ENCODE results near the gene ARHGAP10. TPM values are rescaled to one million over a fixed set of nuclear protein-coding genes. Genes with fewer than 3 reads are reported as not detected.

ARHGAP10 gene
- total and polyA plus RNA-seq, 2 donors (not counting 1 experiment from before 2014, with no cell fraction given): 0.10 to 0.34 TPM

DNA sequence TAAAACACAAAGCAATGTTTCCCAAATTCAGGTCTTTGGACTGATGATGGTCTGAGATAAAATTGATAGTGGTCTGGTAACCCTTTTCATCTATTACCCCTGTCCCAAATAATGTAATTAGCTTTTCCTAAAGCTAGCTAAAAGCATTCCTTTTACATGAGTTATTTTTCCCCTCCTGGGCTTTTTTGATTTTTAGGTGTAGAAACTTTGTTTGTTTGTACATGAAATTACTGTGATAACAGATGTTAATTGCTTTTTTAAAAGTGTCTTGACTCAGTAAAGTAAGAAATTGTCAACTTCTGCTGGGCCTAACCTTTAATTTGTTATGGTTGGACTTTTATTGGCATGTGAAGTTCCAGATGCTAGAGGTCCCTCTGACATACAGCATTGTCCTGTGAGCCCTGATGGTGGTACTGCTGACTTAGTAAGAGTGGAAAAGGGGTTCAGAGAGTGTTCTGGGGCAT, 145.5 kb downstream of the ARHGAP10 start:
- POLR2A ChIA-PET: no interaction called here
- TF ChIP-seq CTCF (IDR thresholded peaks at IDR 0.05): no peak
- TF ChIP-seq EZH2 (IDR thresholded peaks at IDR 0.05; ENCODE audit: borderline replicate concordance, insufficient read depth, low read depth, low read length, poor library complexity, severe bottlenecking): no peak

GRCh38 chr4:147879676-147880075, 147.8 kb downstream of the ARHGAP10 start:
- Mint-ChIP-seq H3K4me1 (no peaks in the 10 kb centered on the region), H3K4me3 (no peak overlapping the region), H3K27ac (no peak overlapping the region), H3K9me3 (ENCODE audit: insufficient read depth) (no peaks in the 10 kb centered on the region), H3K27me3 (no peaks in the 10 kb centered on the region)
- H3K4me1 ChIP-seq (ENCODE audit: control insufficient read depth in 2 of 2, insufficient read depth in 2 of 2, low read length in 2 of 2): no peaks in the 10 kb centered on the region
- H2AFZ ChIP-seq (ENCODE audit: insufficient read depth, low read depth, low read length, poor library complexity, severe bottlenecking): no peak overlapping the region
- H3K36me3 ChIP-seq (replicated peaks in 1 of 2; ENCODE audit: control extremely low read depth in 1 of 2, control insufficient read depth in 1 of 2, extremely low read depth in 1 of 2, insufficient read depth in 2 of 2, low read length in 1 of 2): no peaks in the 10 kb centered on the region
- H3K9me3 ChIP-seq (ENCODE audit: control extremely low read depth in 1 of 3, control insufficient read depth in 2 of 3, insufficient read depth in 1 of 3, low read length in 2 of 3): no peaks in the 10 kb centered on the region
- H3K27ac ChIP-seq (ENCODE audit: low read length in 2 of 2): no peak overlapping the region
- CTCF ChIA-PET: interaction anchor here (7.1 kb wide), 1 partner anchor 13 kb away, joined by 48 read pairs; no protein-coding TSS in a partner anchor
- H4K20me1 ChIP-seq (ENCODE audit: control insufficient read depth, insufficient read depth, low read length, poor library complexity, severe bottlenecking): no peaks in the 10 kb centered on the region
- H3K9ac ChIP-seq (ENCODE audit: low read length): no peak overlapping the region
- H3K4me2 ChIP-seq (replicated peaks; ENCODE audit: low read depth, low read length, poor library complexity, severe bottlenecking): no peak overlapping the region
- no peaks in the 10 kb centered on the region for H3K27me3 ChIP-seq (replicated peaks in 1 of 4; ENCODE audit: control extremely low read depth in 1 of 4, control insufficient read depth in 3 of 4, insufficient read depth in 4 of 4, low read length in 3 of 4)
- intact Hi-C loops (cut with micrococcal nuclease): no loop called here
- TF ChIP-seq CTCF (IDR thresholded peaks at IDR 0.05) (no peak), EZH2 (IDR thresholded peaks at IDR 0.05; ENCODE audit: borderline replicate concordance, insufficient read depth, low read depth, low read length, poor library complexity, severe bottlenecking) (no peak)
- POLR2A ChIA-PET: no interaction called here
- no peaks in the 10 kb centered on the region for H3K79me2 ChIP-seq (ENCODE audit: control insufficient read depth, insufficient read depth, low read length)
- ATAC-seq (ENCODE audit: low read depth): no peak
- no peak overlapping the region for H3K4me3 ChIP-seq (ENCODE audit: control extremely low read depth in 1 of 5, extremely low read depth in 1 of 5, insufficient read depth in 1 of 5, low read depth in 2 of 5, low read length in 4 of 5)
- DNase-seq: no peak
- WGBS (ENCODE audit: insufficient coverage): no CpG with 5 or more reads among the region's 1 CpG

More for the DNA sequence above, 145.5 kb downstream of the ARHGAP10 start:
- H3K27ac ChIP-seq (ENCODE audit: low read length in 2 of 2): no peak overlapping the region
- ATAC-seq (ENCODE audit: low read depth): no peak
- intact Hi-C loops (cut with micrococcal nuclease): no loop called here
- no peak overlapping the region for H3K4me3 ChIP-seq (ENCODE audit: control extremely low read depth in 1 of 5, extremely low read depth in 1 of 5, insufficient read depth in 1 of 5, low read depth in 2 of 5, low read length in 4 of 5)
- no peak overlapping the region for H3K9ac ChIP-seq (ENCODE audit: low read length)
- H3K27me3 Mint-ChIP-seq: no peaks in the 10 kb centered on the region
- H3K27ac Mint-ChIP-seq: no peak overlapping the region
- CTCF ChIA-PET: interaction anchor here (7.1 kb wide), 1 partner anchor 11 kb away, joined by 48 read pairs; no protein-coding TSS in a partner anchor
- H3K79me2 ChIP-seq (ENCODE audit: control insufficient read depth, insufficient read depth, low read length): no peaks in the 10 kb centered on the region
- DNase-seq: no peak
- no peaks in the 10 kb centered on the region for H3K4me1 Mint-ChIP-seq
- H3K4me1 ChIP-seq (ENCODE audit: control insufficient read depth in 2 of 2, insufficient read depth in 2 of 2, low read length in 2 of 2): no peaks in the 10 kb centered on the region
- H3K4me3 Mint-ChIP-seq: no peak overlapping the region
- H3K4me2 ChIP-seq (replicated peaks; ENCODE audit: low read depth, low read length, poor library complexity, severe bottlenecking): no peak overlapping the region
- H3K9me3 Mint-ChIP-seq (ENCODE audit: insufficient read depth): no peaks in the 10 kb centered on the region
- H4K20me1 ChIP-seq (ENCODE audit: control insufficient read depth, insufficient read depth, low read length, poor library complexity, severe bottlenecking): no peaks in the 10 kb centered on the region
- no peaks in the 10 kb centered on the region for H3K27me3 ChIP-seq (replicated peaks in 1 of 4; ENCODE audit: control extremely low read depth in 1 of 4, control insufficient read depth in 3 of 4, insufficient read depth in 4 of 4, low read length in 3 of 4)
- no peaks in the 10 kb centered on the region for H3K9me3 ChIP-seq (ENCODE audit: control extremely low read depth in 1 of 3, control insufficient read depth in 2 of 3, insufficient read depth in 1 of 3, low read length in 2 of 3)
- H3K36me3 ChIP-seq (replicated peaks in 1 of 2; ENCODE audit: control extremely low read depth in 1 of 2, control insufficient read depth in 1 of 2, extremely low read depth in 1 of 2, insufficient read depth in 2 of 2, low read length in 1 of 2): no peaks in the 10 kb centered on the region
- no peak overlapping the region for H2AFZ ChIP-seq (ENCODE audit: insufficient read depth, low read depth, low read length, poor library complexity, severe bottlenecking)

All from B cell (primary cell).